Measurements from ENCODE around the gene HES5. TPM values are rescaled to one million over a fixed set of nuclear protein-coding genes. Genes with fewer than 3 reads are reported as not detected.

Gene HES5
- total and polyA plus RNA-seq, 10 of the 15 experiments (the other 5 are each of a cell fraction or from before 2014, with no cell fraction given) = 0.12 to 0.15 TPM; not detected in 8

DNA sequence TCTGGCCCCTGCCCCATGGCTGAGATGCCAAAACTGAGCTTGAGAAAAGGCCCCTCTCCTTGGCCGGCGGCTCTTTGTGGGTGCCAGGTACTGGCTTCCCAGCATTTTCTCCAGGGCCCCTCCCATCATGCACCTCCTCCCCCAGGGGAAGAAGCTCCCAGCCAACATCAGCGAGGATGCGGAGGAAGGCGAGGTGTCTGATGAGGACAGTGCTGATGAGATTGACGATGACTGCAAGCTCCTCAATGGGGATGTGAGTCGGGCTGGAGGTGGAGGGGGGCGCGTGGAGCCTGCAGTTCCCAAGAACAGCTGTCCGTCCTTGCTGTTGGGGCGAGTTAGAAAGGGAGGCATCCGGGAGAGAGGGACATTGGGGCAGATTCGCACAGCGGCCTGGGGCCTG lies 40.4 kb downstream of the HES5 start (continued):
- TF ChIP-seq, protein P1, sequence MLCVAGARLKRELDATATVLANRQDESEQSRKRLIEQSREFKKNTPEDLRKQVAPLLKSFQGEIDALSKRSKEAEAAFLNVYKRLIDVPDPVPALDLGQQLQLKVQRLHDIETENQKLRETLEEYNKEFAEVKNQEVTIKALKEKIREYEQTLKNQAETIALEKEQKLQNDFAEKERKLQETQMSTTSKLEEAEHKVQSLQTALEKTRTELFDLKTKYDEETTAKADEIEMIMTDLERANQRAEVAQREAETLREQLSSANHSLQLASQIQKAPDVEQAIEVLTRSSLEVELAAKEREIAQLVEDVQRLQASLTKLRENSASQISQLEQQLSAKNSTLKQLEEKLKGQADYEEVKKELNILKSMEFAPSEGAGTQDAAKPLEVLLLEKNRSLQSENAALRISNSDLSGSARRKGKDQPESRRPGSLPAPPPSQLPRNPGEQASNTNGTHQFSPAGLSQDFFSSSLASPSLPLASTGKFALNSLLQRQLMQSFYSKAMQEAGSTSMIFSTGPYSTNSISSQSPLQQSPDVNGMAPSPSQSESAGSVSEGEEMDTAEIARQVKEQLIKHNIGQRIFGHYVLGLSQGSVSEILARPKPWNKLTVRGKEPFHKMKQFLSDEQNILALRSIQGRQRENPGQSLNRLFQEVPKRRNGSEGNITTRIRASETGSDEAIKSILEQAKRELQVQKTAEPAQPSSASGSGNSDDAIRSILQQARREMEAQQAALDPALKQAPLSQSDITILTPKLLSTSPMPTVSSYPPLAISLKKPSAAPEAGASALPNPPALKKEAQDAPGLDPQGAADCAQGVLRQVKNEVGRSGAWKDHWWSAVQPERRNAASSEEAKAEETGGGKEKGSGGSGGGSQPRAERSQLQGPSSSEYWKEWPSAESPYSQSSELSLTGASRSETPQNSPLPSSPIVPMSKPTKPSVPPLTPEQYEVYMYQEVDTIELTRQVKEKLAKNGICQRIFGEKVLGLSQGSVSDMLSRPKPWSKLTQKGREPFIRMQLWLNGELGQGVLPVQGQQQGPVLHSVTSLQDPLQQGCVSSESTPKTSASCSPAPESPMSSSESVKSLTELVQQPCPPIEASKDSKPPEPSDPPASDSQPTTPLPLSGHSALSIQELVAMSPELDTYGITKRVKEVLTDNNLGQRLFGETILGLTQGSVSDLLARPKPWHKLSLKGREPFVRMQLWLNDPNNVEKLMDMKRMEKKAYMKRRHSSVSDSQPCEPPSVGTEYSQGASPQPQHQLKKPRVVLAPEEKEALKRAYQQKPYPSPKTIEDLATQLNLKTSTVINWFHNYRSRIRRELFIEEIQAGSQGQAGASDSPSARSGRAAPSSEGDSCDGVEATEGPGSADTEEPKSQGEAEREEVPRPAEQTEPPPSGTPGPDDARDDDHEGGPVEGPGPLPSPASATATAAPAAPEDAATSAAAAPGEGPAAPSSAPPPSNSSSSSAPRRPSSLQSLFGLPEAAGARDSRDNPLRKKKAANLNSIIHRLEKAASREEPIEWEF (IDR thresholded peaks at IDR 0.05; ENCODE audit: insufficient replicate concordance, low read depth, low read length) = no peak
- TF ChIP-seq TCF7 (IDR thresholded peaks at IDR 0.05; ENCODE audit: borderline replicate concordance) (no peak), IKZF1 (conservative IDR thresholded peaks at IDR 0.05) (no peak), CBX3 (IDR thresholded peaks at IDR 0.05; ENCODE audit: borderline replicate concordance, low read depth) (no peak), MYB (IDR thresholded peaks at IDR 0.05; ENCODE audit: borderline replicate concordance, low read depth, low read length) (no peak), EGR1 (IDR thresholded peaks at IDR 0.05; ENCODE audit: borderline replicate concordance in 1 of 2, low read depth in 2 of 2, low read length in 2 of 2) (no peak)
- TF ChIP-seq, protein P2, sequence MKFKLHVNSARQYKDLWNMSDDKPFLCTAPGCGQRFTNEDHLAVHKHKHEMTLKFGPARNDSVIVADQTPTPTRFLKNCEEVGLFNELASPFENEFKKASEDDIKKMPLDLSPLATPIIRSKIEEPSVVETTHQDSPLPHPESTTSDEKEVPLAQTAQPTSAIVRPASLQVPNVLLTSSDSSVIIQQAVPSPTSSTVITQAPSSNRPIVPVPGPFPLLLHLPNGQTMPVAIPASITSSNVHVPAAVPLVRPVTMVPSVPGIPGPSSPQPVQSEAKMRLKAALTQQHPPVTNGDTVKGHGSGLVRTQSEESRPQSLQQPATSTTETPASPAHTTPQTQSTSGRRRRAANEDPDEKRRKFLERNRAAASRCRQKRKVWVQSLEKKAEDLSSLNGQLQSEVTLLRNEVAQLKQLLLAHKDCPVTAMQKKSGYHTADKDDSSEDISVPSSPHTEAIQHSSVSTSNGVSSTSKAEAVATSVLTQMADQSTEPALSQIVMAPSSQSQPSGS (IDR thresholded peaks at IDR 0.05; ENCODE audit: low read length) = no peak
